Fibroblast of villous mesenchyme (primary cell): ENCODE results near the gene UCK1. TPM values are rescaled to one million over a fixed set of nuclear protein-coding genes. Genes with fewer than 3 reads are reported as not detected.

ENCODE experiments used
- DNase-seq: peaks from one replicate; pipeline ENCODE4 v3.0.0-alpha.2; 2010; ENCODE audit warnings: low read depth
- H3K4me3 ChIP-seq: 2 replicates; pipeline ENCODE4 v1.5.1; 2011; ENCODE audit warnings: low read depth, mild to moderate bottlenecking, low read length
- CTCF ChIP-seq: IDR thresholded peaks from 2 replicates; pipeline ENCODE4 v1.5.1; 2012; ENCODE audit warnings: low read depth, mild to moderate bottlenecking, low read length; ENCODE audit not compliant: insufficient read depth
- total RNA-seq: library from RNA; depleted of rRNA; stranded (reverse); fragments of >200 nt; gene quantifications from 2 replicates; pipeline ENCODE4 v1.2.3, GENCODE V29; 2012

UCK1 gene
- total RNA-seq, 1 donor: 28.5 TPM

- peak overlapping the region; percentile 38 for H3K4me3 ChIP-seq
- DNase-seq: peak; percentile 45
- no peak for TF ChIP-seq CTCF
These were observed 15.4 kb upstream of the UCK1 start for GRCh38 chr9:131546336-131547084.

GRCh38 chr9:131545786-131546335, 14.8 kb upstream of the UCK1 start:
- DNase-seq: no peak
- no peak for TF ChIP-seq CTCF
- H3K4me3 ChIP-seq: no peak overlapping the region

GRCh38 chr9:131545003-131545785, 14.1 kb upstream of the UCK1 start, which contains the start of gene PRRT1B:
PRRT1B (plus strand) TSS chr9:131545523; CDS start chr9:131545616, 93 bp downstream.
- no peak within 1 kb of the TSS for H3K4me3 ChIP-seq
- no peak for TF ChIP-seq CTCF
- DNase-seq: no peak

GRCh38 chr9:131543141-131543540, 12.1 kb upstream of the UCK1 start:
- no peak for TF ChIP-seq CTCF
- no peak for DNase-seq
- no peak overlapping the region for H3K4me3 ChIP-seq

- DNase-seq: no peak
- H3K4me3 ChIP-seq: no peak overlapping the region
- no peak for TF ChIP-seq CTCF
These were observed 8.3 kb upstream of the UCK1 start for GRCh38 chr9:131539223-131539923.

GRCh38 chr9:131537946-131538345, 6.9 kb upstream of the UCK1 start:
- DNase-seq: no peak
- TF ChIP-seq CTCF: no peak
- H3K4me3 ChIP-seq: no peak overlapping the region
